ENCODE measurements around the gene CBX7. TPM values are rescaled to one million over a fixed set of nuclear protein-coding genes. Genes with fewer than 3 reads are reported as not detected.

The CBX7 gene
- total RNA-seq, 2 experiments from 2014 or later, result 11.9 to 19.6 TPM

DNA sequence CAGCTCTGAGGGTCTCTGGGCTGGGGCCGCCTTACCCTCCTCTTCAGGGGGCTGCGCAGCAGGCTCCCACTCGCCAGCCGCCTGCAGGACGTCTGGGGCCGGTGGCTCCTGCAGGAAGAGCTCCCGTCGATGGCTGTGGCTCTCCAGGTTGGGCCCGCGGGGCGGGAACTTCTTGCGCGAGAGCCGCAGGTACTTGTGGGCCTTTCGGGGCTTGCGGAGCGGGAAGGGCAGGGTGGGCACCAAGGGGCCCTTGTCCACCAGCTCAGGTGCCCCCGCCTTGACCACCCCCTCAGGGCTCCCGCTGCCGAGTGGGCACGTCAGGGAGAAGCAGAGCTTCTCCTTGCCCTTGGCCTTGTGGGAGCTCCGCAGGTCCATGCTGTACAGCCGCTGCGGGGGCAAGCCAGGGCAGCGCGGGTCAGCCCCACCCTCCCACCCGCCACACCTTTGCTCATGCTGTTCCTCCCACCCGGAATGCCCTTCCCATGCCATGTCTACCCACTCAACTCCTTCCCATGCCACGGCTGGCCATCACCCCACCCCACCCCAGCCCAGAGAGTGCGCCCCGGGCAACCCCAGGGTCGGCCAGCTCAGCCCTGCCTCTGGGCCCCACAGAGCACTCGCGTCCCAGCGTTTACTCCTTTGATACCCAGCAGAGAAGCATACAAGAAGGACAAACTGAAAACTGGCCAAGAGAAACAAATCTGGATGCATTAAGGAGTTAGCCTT is 18.0 kb downstream of the CBX7 start:
- no TSS peak for BruUV-seq (replicated peaks)
- intact Hi-C loops (cut with micrococcal nuclease; ENCODE audit: unreplicated experiment), result no loop called here
- Histone ChIP-seq H3K4me3 (ENCODE audit: low read depth, low read length, poor library complexity, severe bottlenecking) (no peak overlapping the region), H3K4me1 (ENCODE audit: insufficient read depth, low read length, poor library complexity, severe bottlenecking) (no peaks in the 10 kb centered on the region), H4K20me1 (ENCODE audit: insufficient read depth, low read length) (no peaks in the 10 kb centered on the region), H3K4me2 (ENCODE audit: low read length) (no peak overlapping the region), H3K27ac (ENCODE audit: low read depth, low read length, poor library complexity, severe bottlenecking) (no peak overlapping the region), H3K9me3 (ENCODE audit: low read length) (no peaks in the 10 kb centered on the region), H3K9me2 (ENCODE audit: insufficient read depth, low read length) (no peaks in the 10 kb centered on the region), H3K79me2 (ENCODE audit: insufficient read depth, low read depth, low read length) (no peaks in the 10 kb centered on the region), H3K36me3 (ENCODE audit: insufficient read depth, low read length) (no peaks in the 10 kb centered on the region), H2AFZ (ENCODE audit: low read length) (no peak overlapping the region)
- TF ChIP-seq, protein P1, sequence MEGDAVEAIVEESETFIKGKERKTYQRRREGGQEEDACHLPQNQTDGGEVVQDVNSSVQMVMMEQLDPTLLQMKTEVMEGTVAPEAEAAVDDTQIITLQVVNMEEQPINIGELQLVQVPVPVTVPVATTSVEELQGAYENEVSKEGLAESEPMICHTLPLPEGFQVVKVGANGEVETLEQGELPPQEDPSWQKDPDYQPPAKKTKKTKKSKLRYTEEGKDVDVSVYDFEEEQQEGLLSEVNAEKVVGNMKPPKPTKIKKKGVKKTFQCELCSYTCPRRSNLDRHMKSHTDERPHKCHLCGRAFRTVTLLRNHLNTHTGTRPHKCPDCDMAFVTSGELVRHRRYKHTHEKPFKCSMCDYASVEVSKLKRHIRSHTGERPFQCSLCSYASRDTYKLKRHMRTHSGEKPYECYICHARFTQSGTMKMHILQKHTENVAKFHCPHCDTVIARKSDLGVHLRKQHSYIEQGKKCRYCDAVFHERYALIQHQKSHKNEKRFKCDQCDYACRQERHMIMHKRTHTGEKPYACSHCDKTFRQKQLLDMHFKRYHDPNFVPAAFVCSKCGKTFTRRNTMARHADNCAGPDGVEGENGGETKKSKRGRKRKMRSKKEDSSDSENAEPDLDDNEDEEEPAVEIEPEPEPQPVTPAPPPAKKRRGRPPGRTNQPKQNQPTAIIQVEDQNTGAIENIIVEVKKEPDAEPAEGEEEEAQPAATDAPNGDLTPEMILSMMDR (conservative IDR thresholded peaks at IDR 0.05; ENCODE audit: low read length), result no peak
- no peak for TF ChIP-seq EZH2phosphoT487 (IDR thresholded peaks at IDR 0.05; ENCODE audit: borderline replicate concordance, low read depth, low read length)
- ChIA-PET POLR2A (no interaction called here), CTCF (ENCODE audit: unreplicated experiment) (no interaction called here)
- DNase-seq (ENCODE audit: low spot score), result no peak

DNA sequence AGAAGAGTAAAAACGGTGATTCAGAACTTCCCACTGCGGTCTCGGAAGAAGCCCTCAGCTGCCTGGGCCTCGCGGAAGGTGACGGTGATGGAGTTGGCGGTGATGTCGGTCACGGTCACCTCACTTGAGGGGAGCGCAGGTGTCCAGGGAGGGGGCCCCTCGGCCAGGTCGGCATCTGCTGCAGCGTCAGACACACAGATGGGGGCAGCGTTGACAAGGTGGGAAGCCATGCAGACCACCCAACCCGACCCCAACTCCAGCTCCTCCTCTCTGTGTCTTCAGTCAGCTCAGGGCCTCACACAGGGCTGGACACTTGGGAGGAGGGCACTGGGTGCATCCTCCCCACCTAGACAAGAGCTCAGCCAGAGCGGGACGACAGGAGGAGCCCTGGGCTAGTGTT is 18.6 kb downstream of the CBX7 start:
- ChIA-PET CTCF (ENCODE audit: unreplicated experiment) (no interaction called here), POLR2A (no interaction called here)
- no peak overlapping the region for H3K4me3 ChIP-seq (ENCODE audit: low read depth, low read length, poor library complexity, severe bottlenecking)
- H2AFZ ChIP-seq (ENCODE audit: low read length), result no peak overlapping the region
- no peaks in the 10 kb centered on the region for H3K79me2 ChIP-seq (ENCODE audit: insufficient read depth, low read depth, low read length)
- H3K36me3 ChIP-seq (ENCODE audit: insufficient read depth, low read length), result no peaks in the 10 kb centered on the region
- no peak for DNase-seq (ENCODE audit: low spot score)
- H3K27ac ChIP-seq (ENCODE audit: low read depth, low read length, poor library complexity, severe bottlenecking), result no peak overlapping the region
- no TSS peak for BruUV-seq (replicated peaks)
- intact Hi-C loops (cut with micrococcal nuclease; ENCODE audit: unreplicated experiment), result no loop called here
- H4K20me1 ChIP-seq (ENCODE audit: insufficient read depth, low read length), result no peaks in the 10 kb centered on the region
- no peaks in the 10 kb centered on the region for H3K9me3 ChIP-seq (ENCODE audit: low read length)
- no peaks in the 10 kb centered on the region for H3K9me2 ChIP-seq (ENCODE audit: insufficient read depth, low read length)
- TF ChIP-seq, protein P1 (conservative IDR thresholded peaks at IDR 0.05; ENCODE audit: low read length), result no peak
- no peak for TF ChIP-seq EZH2phosphoT487 (IDR thresholded peaks at IDR 0.05; ENCODE audit: borderline replicate concordance, low read depth, low read length)
- no peak overlapping the region for H3K4me2 ChIP-seq (ENCODE audit: low read length)
- no peaks in the 10 kb centered on the region for H3K4me1 ChIP-seq (ENCODE audit: insufficient read depth, low read length, poor library complexity, severe bottlenecking)

DNA sequence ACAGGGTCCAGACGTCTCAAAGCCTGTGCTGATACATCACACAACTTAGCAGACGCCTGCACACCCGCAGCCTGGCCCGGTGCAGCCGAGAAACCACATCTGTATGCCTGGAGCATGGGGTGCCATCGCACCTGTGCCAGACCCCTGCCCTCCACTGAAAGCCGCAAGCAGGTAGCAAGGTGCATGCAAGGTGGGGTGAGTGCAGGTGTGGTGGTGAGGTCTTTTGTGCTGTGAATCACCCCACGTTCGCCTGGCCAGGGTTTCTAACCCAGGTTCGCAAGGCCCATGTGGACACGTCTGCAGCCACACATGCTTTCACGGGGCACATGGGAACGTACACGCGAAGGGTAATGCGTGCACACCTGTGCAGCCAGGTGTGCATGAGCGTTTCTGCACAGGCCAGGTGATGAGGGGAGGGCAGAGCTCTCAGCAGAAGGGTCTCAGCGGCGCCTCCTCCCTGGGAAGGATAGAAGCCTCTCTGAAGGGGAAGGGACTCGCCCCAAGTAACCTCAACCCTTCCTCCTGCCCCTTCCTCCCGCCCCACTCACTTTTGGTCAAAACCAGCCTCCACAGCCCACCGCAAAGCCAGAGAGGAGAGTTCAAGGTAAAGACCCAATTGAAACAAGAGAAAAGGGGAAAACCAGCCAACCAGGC is 19.5 kb downstream of the CBX7 start:
- Histone ChIP-seq H3K4me1 (ENCODE audit: insufficient read depth, low read length, poor library complexity, severe bottlenecking) (no peaks in the 10 kb centered on the region), H3K79me2 (ENCODE audit: insufficient read depth, low read depth, low read length) (no peaks in the 10 kb centered on the region), H3K4me2 (ENCODE audit: low read length) (no peak overlapping the region), H2AFZ (ENCODE audit: low read length) (no peak overlapping the region), H3K9me2 (ENCODE audit: insufficient read depth, low read length) (no peaks in the 10 kb centered on the region), H4K20me1 (ENCODE audit: insufficient read depth, low read length) (no peaks in the 10 kb centered on the region), H3K27ac (ENCODE audit: low read depth, low read length, poor library complexity, severe bottlenecking) (no peak overlapping the region), H3K36me3 (ENCODE audit: insufficient read depth, low read length) (no peaks in the 10 kb centered on the region), H3K9me3 (ENCODE audit: low read length) (no peaks in the 10 kb centered on the region), H3K4me3 (ENCODE audit: low read depth, low read length, poor library complexity, severe bottlenecking) (no peak overlapping the region)
- TF ChIP-seq, protein P1 (conservative IDR thresholded peaks at IDR 0.05; ENCODE audit: low read length), result no peak
- TF ChIP-seq EZH2phosphoT487 (IDR thresholded peaks at IDR 0.05; ENCODE audit: borderline replicate concordance, low read depth, low read length), result no peak
- no TSS peak for BruUV-seq (replicated peaks)
- POLR2A ChIA-PET, result interaction anchor here (0.6 kb wide), 1 partner anchor 31 kb away, joined by 7 read pairs; no protein-coding TSS in a partner anchor
- intact Hi-C loops (cut with micrococcal nuclease; ENCODE audit: unreplicated experiment), result no loop called here
- CTCF ChIA-PET (ENCODE audit: unreplicated experiment), result no interaction called here
- DNase-seq (ENCODE audit: low spot score), result no peak

Data from OCI-LY7 (cell line).